Ishikawa (cell line): ENCODE data around the gene MGAT3.

Experiments used
- CEBPB ChIP-seq: IDR thresholded peaks from 2 replicates; pipeline ENCODE4 v1.6.1; 2012
- CREB1 ChIP-seq: IDR thresholded peaks from 2 replicates; pipeline ENCODE4 v1.6.1; 2012; ENCODE audit warnings: low read depth
- EGR1 ChIP-seq: IDR thresholded peaks from 2 replicates; pipeline ENCODE4 v1.6.1; 2012
- EP300 ChIP-seq: IDR thresholded peaks from 2 replicates; pipeline ENCODE4 v1.6.1; 2012; ENCODE audit warnings: borderline replicate concordance
- FOXM1 ChIP-seq: IDR thresholded peaks from 2 replicates; pipeline ENCODE4 v1.6.1; 2012; ENCODE audit warnings: low read depth, borderline replicate concordance
- MAX ChIP-seq: IDR thresholded peaks from 2 replicates; pipeline ENCODE4 v1.6.1; 2012
- NFIC ChIP-seq: IDR thresholded peaks from 2 replicates; pipeline ENCODE4 v1.6.1; 2012
- RAD21 ChIP-seq: IDR thresholded peaks from 2 replicates; pipeline ENCODE4 v1.6.1; 2012; ENCODE audit warnings: low read depth
- REST ChIP-seq: IDR thresholded peaks from 2 replicates; pipeline ENCODE4 v1.6.1; 2012; ENCODE audit warnings: low read depth, mild to moderate bottlenecking
- TAF1 ChIP-seq: IDR thresholded peaks from 2 replicates; pipeline ENCODE4 v1.6.1; 2012; ENCODE audit warnings: low read depth, mild to moderate bottlenecking
- TCF12 ChIP-seq: IDR thresholded peaks from 2 replicates; pipeline ENCODE4 v1.6.1; 2012; ENCODE audit warnings: low read depth
- TEAD4 ChIP-seq: IDR thresholded peaks from 2 replicates; pipeline ENCODE4 v1.6.1; 2012
- USF1 ChIP-seq: IDR thresholded peaks from 2 replicates; pipeline ENCODE4 v1.6.1; 2012
- YY1 ChIP-seq: IDR thresholded peaks from 2 replicates; pipeline ENCODE4 v1.6.1; 2012; ENCODE audit warnings: low read depth
- ZBTB7A ChIP-seq: IDR thresholded peaks from 2 replicates; pipeline ENCODE4 v1.6.1; 2012; ENCODE audit warnings: low read depth

Gene MGAT3

GRCh38 chr22:39450258-39450955 is 6.4 kb upstream of the MGAT3 start:
- TF ChIP-seq EGR1, result no peak
- TF ChIP-seq YY1, result no peak
- TF ChIP-seq RAD21, result no peak
- TF ChIP-seq ZBTB7A, result no peak
- no peak for TF ChIP-seq REST
- TF ChIP-seq CREB1, result no peak
- TF ChIP-seq FOXM1, result no peak
- no peak for TF ChIP-seq CEBPB
- TF ChIP-seq EP300, result no peak
- TF ChIP-seq TEAD4, result no peak
- no peak for TF ChIP-seq MAX
- no peak for TF ChIP-seq NFIC
- TF ChIP-seq TAF1, result no peak
- no peak for TF ChIP-seq TCF12
- no peak for TF ChIP-seq USF1

- no peak for TF ChIP-seq MAX
- no peak for TF ChIP-seq NFIC
These were observed 4.1 kb upstream of the MGAT3 start for GRCh38 chr22:39452740-39453040.

GRCh38 chr22:39453765-39454378 is 2.9 kb upstream of the MGAT3 start:
- TF ChIP-seq MAX, result peak; percentile 33; the same call in 1 of the 2 replicates
- peak; percentile 33; the same call in 1 of the 2 replicates for TF ChIP-seq TEAD4
- TF ChIP-seq REST, result no peak
- peak; percentile 7; the same call in 1 of the 2 replicates for TF ChIP-seq TCF12
- peak; percentile 43; the same call in 1 of the 2 replicates for TF ChIP-seq CEBPB
- no peak for TF ChIP-seq YY1

- TF ChIP-seq MAX (0 out of 2 replicates have a peak, but pooled peaks have one; percentile 12), CREB1 (no peak), ZBTB7A (0 out of 2 replicates have a peak, but pooled peaks have one; percentile 23)
These were observed 2.4 kb upstream of the MGAT3 start for GRCh38 chr22:39454385-39454871.

GRCh38 chr22:39457198-39457555 is 365 bp downstream of the MGAT3 start:
- no peak for TF ChIP-seq EGR1

GRCh38 chr22:39457556-39458443 is 988 bp downstream of the MGAT3 start:
- TF ChIP-seq EP300 (no peak), ZBTB7A (peak; percentile 36; the same call in 1 of the 2 replicates)
